ENCODE measurements around the gene NCEH1. TPM values are rescaled to one million over a fixed set of nuclear protein-coding genes. Genes with fewer than 3 reads are reported as not detected.

The NCEH1 gene
- polyA plus RNA-seq, 1 experiment, result 14.8 TPM

GRCh38 chr3:172626021-172626640 lies 84.7 kb downstream of the NCEH1 start:
- ChIA-PET CTCF (interaction anchor here (1.3 kb wide), 1 partner anchor 17 kb away, joined by 4 read pairs; no protein-coding TSS in a partner anchor), POLR2A (no interaction called here)
- Histone ChIP-seq H3K36me3 (ENCODE audit: control insufficient read depth, insufficient read depth, low read length) (no peaks in the 10 kb centered on the region), H3K27me3 (ENCODE audit: control insufficient read depth, insufficient read depth, low read length) (no peaks in the 10 kb centered on the region), H3K4me3 (ENCODE audit: low read depth, low read length) (no peak overlapping the region)
- no peak for DNase-seq (ENCODE audit: low read depth)
- no peak for TF ChIP-seq CTCF (IDR thresholded peaks at IDR 0.05; ENCODE audit: insufficient read depth, low read depth, low read length)

GRCh38 chr3:172625404-172625803 lies 85.5 kb downstream of the NCEH1 start:
- TF ChIP-seq CTCF (IDR thresholded peaks at IDR 0.05; ENCODE audit: insufficient read depth, low read depth, low read length), result no peak
- H3K4me3 ChIP-seq (ENCODE audit: low read depth, low read length), result no peak overlapping the region
- POLR2A ChIA-PET, result no interaction called here
- CTCF ChIA-PET, result interaction anchor here (1.3 to 2.0 kb wide), 3 partner anchors 11 to 43 kb away, joined by 3 to 9 read pairs (median 4); no protein-coding TSS in a partner anchor
- no peak for DNase-seq (ENCODE audit: low read depth)
- H3K36me3 ChIP-seq (ENCODE audit: control insufficient read depth, insufficient read depth, low read length), result no peaks in the 10 kb centered on the region
- H3K27me3 ChIP-seq (ENCODE audit: control insufficient read depth, insufficient read depth, low read length), result no peaks in the 10 kb centered on the region

GRCh38 chr3:172624999-172625398 lies 85.9 kb downstream of the NCEH1 start:
- TF ChIP-seq CTCF (IDR thresholded peaks at IDR 0.05; ENCODE audit: insufficient read depth, low read depth, low read length), result no peak
- Histone ChIP-seq H3K4me3 (ENCODE audit: low read depth, low read length) (no peak overlapping the region), H3K27me3 (ENCODE audit: control insufficient read depth, insufficient read depth, low read length) (no peaks in the 10 kb centered on the region), H3K36me3 (ENCODE audit: control insufficient read depth, insufficient read depth, low read length) (no peaks in the 10 kb centered on the region)
- CTCF ChIA-PET, result interaction anchor here (0.6 to 2.0 kb wide), 5 partner anchors 8 to 43 kb away, joined by 3 to 9 read pairs (median 3); no protein-coding TSS in a partner anchor
- POLR2A ChIA-PET, result no interaction called here
- no peak for DNase-seq (ENCODE audit: low read depth)

GRCh38 chr3:172622916-172623700 lies 87.8 kb downstream of the NCEH1 start:
- Histone ChIP-seq H3K27me3 (ENCODE audit: control insufficient read depth, insufficient read depth, low read length) (no peaks in the 10 kb centered on the region), H3K4me3 (ENCODE audit: low read depth, low read length) (no peak overlapping the region), H3K36me3 (ENCODE audit: control insufficient read depth, insufficient read depth, low read length) (no peaks in the 10 kb centered on the region)
- peak; percentile 67 for TF ChIP-seq CTCF (IDR thresholded peaks at IDR 0.05; ENCODE audit: insufficient read depth, low read depth, low read length)
- no peak for DNase-seq (ENCODE audit: low read depth)
- CTCF ChIA-PET, result interaction anchor here (1.1 to 1.8 kb wide), 2 partner anchors 9 to 14 kb away, joined by 3 to 9 read pairs; no protein-coding TSS in a partner anchor
- POLR2A ChIA-PET, result no interaction called here

- DNase-seq (ENCODE audit: low read depth), result no peak
- ChIA-PET CTCF (interaction anchor here (1.1 to 1.8 kb wide), 2 partner anchors 10 to 13 kb away, joined by 3 to 9 read pairs; no protein-coding TSS in a partner anchor), POLR2A (no interaction called here)
- Histone ChIP-seq H3K36me3 (ENCODE audit: control insufficient read depth, insufficient read depth, low read length) (no peaks in the 10 kb centered on the region), H3K4me3 (ENCODE audit: low read depth, low read length) (no peak overlapping the region), H3K27me3 (ENCODE audit: control insufficient read depth, insufficient read depth, low read length) (no peaks in the 10 kb centered on the region)
- TF ChIP-seq CTCF (IDR thresholded peaks at IDR 0.05; ENCODE audit: insufficient read depth, low read depth, low read length), result no peak
These were observed 88.7 kb downstream of the NCEH1 start for GRCh38 chr3:172622156-172622555.

All from BJ (cell line).